Psoas muscle (tissue), 8 donors: ENCODE data around the gene SELENOO. TPM values are rescaled to one million over a fixed set of nuclear protein-coding genes. Genes with fewer than 3 reads are reported as not detected.

Source experiments
- ATAC-seq, 4 donors: fragments of 200-7000 bp; cut with Tn5 transposase; one replicate each; pipeline ENCODE4 v1.9.1; 2020; ENCODE audit warnings: moderate library complexity in 3 of 4, mild to moderate bottlenecking in 2 of 4
- DNase-seq, 2 donors: peaks; one replicate each; pipeline ENCODE4 v3.0.0-alpha.2; 2020
- H3K27ac ChIP-seq: fragments of 200-600 bp; one replicate; pipeline ENCODE4 v1.8.0; 2022
- H3K27me3 ChIP-seq, 3 donors: fragments of 200-600 bp in 1 of 3; one replicate each; pipeline versions ENCODE4 v1.6.1 to v1.8.0; 2013 to 2022; ENCODE audit warnings: low read length in 2 of 3, mild to moderate bottlenecking in 2 of 3, moderate library complexity in 1 of 3; ENCODE audit not compliant: insufficient read depth in 3 of 3
- H3K36me3 ChIP-seq, 2 donors: fragments of 200-600 bp in 1 of 2; one replicate each; pipeline versions ENCODE4 v1.6.1 to v1.8.0; 2013 to 2022; ENCODE audit warnings: low read depth in 1 of 2, mild to moderate bottlenecking in 1 of 2, moderate library complexity in 1 of 2; ENCODE audit not compliant: insufficient read depth in 1 of 2
- H3K4me1 ChIP-seq: fragments of 200-600 bp; one replicate; pipeline ENCODE4 v1.8.0; 2022
- H3K4me3 ChIP-seq: fragments of 200-600 bp; one replicate; pipeline ENCODE4 v1.8.0; 2022; ENCODE audit warnings: mild to moderate bottlenecking
- H3K9me3 ChIP-seq: fragments of 200-600 bp; one replicate; pipeline ENCODE4 v1.8.0; 2022
- CTCF ChIP-seq: fragments of 200-600 bp; IDR thresholded peaks from one replicate; pipeline ENCODE4 v1.8.0; 2022; ENCODE audit warnings: antibody characterized with exemption
- WGBS, 3 donors: extraction: QIAGEN DNeasy Blood & Tissue Kit; methylation state at CpG; one replicate each; pipeline versions ENCODE4 v1.1.6 to v1.1.7; 2013; 5-methylcytosine and 5-hydroxymethylcytosine counted together
- intact Hi-C, 2 donors: fragments of 100-400 bp; cut with DNase I; formaldehyde crosslinking; loops; one replicate each; pipeline versions ENCODE4 v1.11.0 to v1.14.2; 2022
- polyA plus RNA-seq, 3 donors: library from polyadenylated mRNA; stranded (reverse); fragments of 200-250 nt; gene quantifications; one replicate each; pipeline ENCODE4 v1.2.3, GENCODE V29; 2013
- total RNA-seq, 4 donors: library from RNA; stranded (reverse); fragmentation: NEBNext Ultra II Directional in 2 of 4; extraction: Animal tissue kit (Norgen Biotek cat#: 25700) in 2 of 4; gene quantifications; one replicate each; pipeline versions ENCODE4 v1.2.1 to v1.2.4, GENCODE V29; 2021 to 2023
- donor health status: healthy with polysubstance abuse.
- donor health status: DM: no; HTN: no; CAD: no; lungs with moderate emphysema.
- donor health status: Bipolar disorder and iron deficiency.
- donor health status: healthy.
- donor health status: DM: yes; HTN: yes; CAD: no.
- donor health status: DM: no; HTN: no; CAD: no.
- donor health status: DM: no; HTN: no; CAD: no.
- donor health status: DM: yes; HTN: yes; CAD: no.

Gene SELENOO
- total and polyA plus RNA-seq, 7 donors, result 10.0 to 26.6 (median 20.0) TPM

- H3K4me3 ChIP-seq, result no peak overlapping the region
- no peaks in the 10 kb centered on the region for H3K27me3 ChIP-seq
- WGBS, 3 donors, result 70 to 77% (median 73%) methylated on average over 40 to 42 of the region's 42 CpGs
- ATAC-seq, result peak; percentile 61 to 81 (median 65)
- no peaks in the 10 kb centered on the region for H3K9me3 ChIP-seq
- peaks cover 21 to 92% of the 10 kb centered on the region in 2 donors for H3K36me3 ChIP-seq
- no peak overlapping the region for H3K27ac ChIP-seq
- intact Hi-C loops, result no loop called here
- H3K4me1 ChIP-seq, result no peaks in the 10 kb centered on the region
- peak; percentile 84 to 94 for DNase-seq
- TF ChIP-seq CTCF, result no peak
Measured at GRCh38 chr22:50218996-50219727, 18.4 kb downstream of the SELENOO start.

GRCh38 chr22:50219800-50220602 lies 19.2 kb downstream of the SELENOO start:
- Histone ChIP-seq H3K9me3 (no peaks in the 10 kb centered on the region), H3K27me3 (no peaks in the 10 kb centered on the region), H3K36me3 (peaks cover 21 to 92% of the 10 kb centered on the region in 2 donors), H3K4me3 (no peak overlapping the region), H3K4me1 (no peaks in the 10 kb centered on the region), H3K27ac (no peak overlapping the region)
- intact Hi-C loops, result no loop called here
- no peak for TF ChIP-seq CTCF
- WGBS, 3 donors, result 82 to 89% (median 83%) methylated on average over 23 to 25 of the region's 25 CpGs
- DNase-seq (no peak), ATAC-seq (peak in 2 of 4 donors; percentile 5)

GRCh38 chr22:50220603-50221409 lies 20.0 kb downstream of the SELENOO start:
- 93 to 96% (median 94%) methylated on average over 45 of the region's 45 CpGs for WGBS, 3 donors
- no peak overlapping the region for H3K27ac ChIP-seq
- intact Hi-C loops, result no loop called here
- no peaks in the 10 kb centered on the region for H3K4me1 ChIP-seq
- no peak for ATAC-seq
- H3K4me3 ChIP-seq, result no peak overlapping the region
- H3K36me3 ChIP-seq, result peaks cover 21 to 94% of the 10 kb centered on the region in 2 donors
- no peaks in the 10 kb centered on the region for H3K27me3 ChIP-seq
- no peak for TF ChIP-seq CTCF
- peak in 1 of 2 donors; percentile 57 for DNase-seq
- H3K9me3 ChIP-seq, result no peaks in the 10 kb centered on the region

GRCh38 chr22:50221410-50222300 lies 20.8 kb downstream of the SELENOO start:
- intact Hi-C loops, result no loop called here
- ATAC-seq (no peak), DNase-seq (no peak)
- WGBS, 3 donors, result 91 to 92% (median 91%) methylated on average over 19 of the region's 19 CpGs
- Histone ChIP-seq H3K9me3 (no peaks in the 10 kb centered on the region), H3K36me3 (peaks cover 19 to 93% of the 10 kb centered on the region in 2 donors), H3K27me3 (no peaks in the 10 kb centered on the region), H3K4me1 (no peaks in the 10 kb centered on the region), H3K27ac (no peak overlapping the region), H3K4me3 (no peak overlapping the region)
- TF ChIP-seq CTCF, result no peak
